HPDE6-E6E7 (cell line): ENCODE results near the gene GNG3.
"Not testable (repeated sequence)": the region's sequence is repeated elsewhere in the genome, so short reads cannot be mapped to it uniquely, and the experiment has no call there.

Source experiments
- DNase-seq: peaks from one replicate; pipeline ENCODE4 v3.0.0; 2011; ENCODE audit warnings: missing footprints; ENCODE audit errors: extremely low spot score

GNG3 gene

DNA sequence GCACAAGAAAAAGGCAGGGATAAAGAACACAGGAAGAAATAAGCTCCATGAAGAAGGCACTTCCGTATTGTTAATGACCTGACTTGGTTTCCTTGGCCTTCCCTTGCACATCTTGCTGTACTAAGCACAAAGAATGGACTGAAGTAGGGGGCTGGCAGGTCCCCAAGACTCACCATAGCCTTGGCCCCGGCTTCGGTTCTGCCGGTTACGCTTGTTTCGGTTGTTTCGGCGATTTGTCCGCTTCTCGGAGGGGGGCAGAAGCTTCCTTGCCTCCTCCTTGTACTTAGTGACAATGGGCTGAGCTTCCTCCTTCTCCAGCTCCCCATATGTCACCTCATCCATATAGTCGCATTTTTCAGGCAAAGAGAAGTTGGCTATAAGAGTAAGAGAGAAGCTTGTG, 9.3 kb downstream of the GNG3 start:
- no peak for DNase-seq

GRCh38 chr11:62719302-62719978, 12.0 kb downstream of the GNG3 start:
- no peak for DNase-seq

DNA sequence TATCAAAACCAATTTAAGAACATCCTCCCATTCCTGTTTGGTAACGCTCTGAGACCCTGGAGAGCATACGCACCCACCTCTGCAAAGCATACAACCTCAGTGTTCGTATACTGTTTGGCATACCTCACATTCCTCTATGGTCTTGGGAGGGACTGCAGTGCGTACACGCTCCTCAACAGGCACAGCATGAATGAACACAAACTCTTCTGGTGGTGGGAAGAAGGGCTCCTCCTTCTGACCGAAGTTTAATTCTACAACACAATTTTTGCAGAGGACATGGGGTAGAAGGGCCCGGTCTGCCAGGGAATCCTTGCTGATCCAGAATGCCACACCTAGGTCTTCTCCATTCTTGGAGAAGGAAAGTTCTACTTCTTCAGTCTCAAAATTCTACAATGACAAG, 14.5 kb downstream of the GNG3 start:
- no peak for DNase-seq

DNA sequence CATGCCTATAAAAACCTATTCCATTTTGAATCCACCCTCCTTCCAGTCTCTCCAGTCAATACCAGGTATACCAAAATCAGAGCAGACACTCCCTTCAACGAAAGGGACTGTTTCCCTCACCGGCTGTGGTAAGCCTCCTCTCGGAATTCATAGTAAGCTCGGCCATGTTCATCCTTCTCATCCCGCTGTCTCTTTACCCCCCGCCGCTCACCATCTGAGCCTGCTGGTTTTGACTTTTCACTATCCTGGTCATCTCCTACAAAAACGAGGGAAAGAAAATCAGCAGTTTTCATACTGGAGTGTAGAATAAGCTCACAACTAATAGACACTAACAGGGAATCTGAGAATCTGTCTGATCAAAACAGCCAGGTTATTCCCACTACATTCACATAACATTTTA, 16.7 kb downstream of the GNG3 start:
- DNase-seq = no peak

DNA sequence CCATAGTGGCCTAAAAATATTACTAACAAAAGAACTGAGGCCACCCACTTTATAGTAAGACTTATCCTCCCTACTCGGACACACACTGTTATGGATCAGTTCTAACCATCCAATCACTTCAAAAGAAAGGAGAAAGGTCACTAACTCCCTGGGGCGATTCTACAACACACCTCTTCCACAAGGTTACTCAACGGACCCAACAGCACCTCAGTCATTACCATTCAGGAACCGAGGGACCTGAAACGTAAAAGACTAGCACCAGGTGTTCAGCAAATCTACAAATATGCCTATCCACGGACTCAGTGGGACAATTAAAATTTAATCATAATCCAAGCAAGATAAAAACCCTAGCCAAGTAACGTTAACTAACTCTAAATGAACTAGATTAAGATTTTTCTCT, 18.2 kb downstream of the GNG3 start:
- DNase-seq = no peak

DNA sequence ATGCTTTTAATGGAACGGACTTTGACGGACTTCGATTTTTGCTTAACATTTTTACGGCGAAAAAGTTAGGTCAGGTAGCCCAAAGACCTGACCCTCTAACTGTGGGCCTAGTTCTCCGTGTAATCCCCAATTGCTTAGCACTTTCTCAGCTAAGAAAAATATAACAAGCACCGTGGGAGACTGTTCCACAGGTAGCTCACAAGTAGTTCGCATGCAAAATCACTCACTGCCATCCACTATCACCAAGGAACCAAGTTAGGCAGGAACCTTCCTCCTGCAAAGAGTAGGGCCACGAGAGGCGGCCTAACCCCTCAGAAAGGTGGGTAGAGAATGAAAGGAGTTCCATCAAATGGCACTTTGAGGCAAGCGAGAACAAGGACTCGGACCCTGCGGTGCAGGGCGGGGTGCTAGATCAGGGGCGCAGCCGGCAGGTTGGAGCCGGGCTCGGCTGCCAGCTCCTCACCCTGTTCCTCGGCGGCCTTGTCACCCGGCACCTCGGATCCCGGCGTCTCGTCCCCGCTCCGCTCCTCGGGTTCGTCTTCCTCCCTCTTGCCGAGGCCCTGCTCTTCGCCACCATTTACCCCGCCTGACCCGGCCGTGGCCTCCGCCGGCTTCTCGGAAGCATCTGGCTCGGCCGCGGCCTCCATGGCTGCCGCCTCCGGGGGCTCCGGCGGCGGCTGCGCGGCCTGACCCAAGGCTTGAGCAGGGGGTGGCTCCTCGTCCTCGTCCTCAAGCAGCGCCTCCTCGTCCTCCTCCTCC, 18.9 kb downstream of the GNG3 start:
- DNase-seq = no peak

DNA sequence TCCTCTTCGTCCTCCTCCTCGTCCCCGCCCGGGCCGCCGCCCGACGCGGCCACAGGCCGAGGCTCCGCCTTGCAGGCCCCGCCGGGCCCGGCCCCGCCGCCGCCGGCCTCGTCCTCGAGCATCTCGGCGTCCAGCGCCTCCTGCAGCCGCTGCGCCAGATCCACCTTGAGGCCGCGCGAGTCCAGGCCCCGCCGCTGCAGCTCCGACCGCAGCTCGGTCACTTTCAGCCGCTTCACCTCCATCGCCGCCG, 19.4 kb downstream of the GNG3 start:
- no peak for DNase-seq

GRCh38 chr11:62727165-62727871, 19.8 kb downstream of the GNG3 start, which contains the start of gene HNRNPUL2:
Gene HNRNPUL2, minus strand, starts transcription at chr11:62727457. Its CDS starts 301 bp downstream, at chr11:62727156.
- DNase-seq = peak; percentile 97

DNA sequence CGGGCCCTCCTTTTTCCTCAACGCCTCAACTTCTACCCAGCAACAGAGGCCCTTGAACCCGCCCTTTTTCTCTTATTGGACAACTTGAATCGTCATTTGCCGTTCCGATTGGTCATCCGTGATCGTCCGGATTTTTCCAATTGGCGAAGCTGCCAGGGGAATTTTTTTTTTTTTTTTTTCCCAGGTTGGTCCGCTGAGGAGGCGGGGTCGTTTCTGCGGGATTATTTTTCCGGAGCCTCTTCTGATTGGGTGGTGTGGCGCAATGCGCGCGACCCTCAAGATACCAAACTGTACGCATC, 20.3 kb downstream of the GNG3 start:
- peak; percentile 85 for DNase-seq

DNA sequence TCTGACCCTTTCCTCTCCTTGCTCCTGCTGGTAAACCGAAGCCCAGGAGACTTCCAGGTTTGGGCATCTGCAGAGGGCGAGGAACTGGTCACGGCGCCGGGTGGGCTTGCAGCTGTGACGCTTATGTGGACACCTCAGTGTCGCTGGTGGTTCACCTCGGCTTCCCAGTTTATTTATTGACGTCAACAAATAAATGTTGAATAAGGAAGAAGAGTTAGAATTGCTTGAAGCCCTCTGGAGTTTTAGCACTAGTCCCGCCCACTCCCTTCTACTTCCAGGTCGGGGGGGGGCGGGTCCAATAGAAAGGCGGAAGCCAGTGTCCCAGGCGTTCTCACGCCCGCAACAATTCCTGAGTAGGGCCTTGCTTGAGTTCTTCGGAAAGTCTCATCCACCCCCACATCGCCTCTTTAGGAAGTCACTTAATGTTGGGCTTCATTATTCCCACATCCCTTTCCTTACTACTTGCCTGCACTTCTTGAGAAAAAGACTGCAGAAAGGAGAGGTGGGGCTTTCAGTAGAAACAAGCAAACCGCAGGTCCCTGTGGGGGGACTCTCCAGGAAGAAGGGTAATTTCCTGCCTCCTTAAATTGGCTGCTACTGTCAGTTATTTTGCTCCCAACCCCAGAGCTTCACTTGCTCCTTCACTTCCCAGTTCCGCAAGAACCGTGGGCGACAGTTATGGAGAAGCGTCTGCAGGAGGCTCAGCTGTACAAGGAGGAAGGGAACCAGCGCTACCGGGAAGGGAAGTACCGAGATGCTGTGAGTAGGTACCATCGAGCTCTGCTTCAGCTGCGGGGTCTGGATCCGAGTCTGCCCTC, 20.9 kb downstream of the GNG3 start, which contains the start of gene TTC9C:
Gene TTC9C, plus strand, starts transcription at position 316 of the 818 bp plus-strand sequence. Its CDS starts 363 bp downstream, at position 679.
- peak; percentile 84 for DNase-seq

DNA sequence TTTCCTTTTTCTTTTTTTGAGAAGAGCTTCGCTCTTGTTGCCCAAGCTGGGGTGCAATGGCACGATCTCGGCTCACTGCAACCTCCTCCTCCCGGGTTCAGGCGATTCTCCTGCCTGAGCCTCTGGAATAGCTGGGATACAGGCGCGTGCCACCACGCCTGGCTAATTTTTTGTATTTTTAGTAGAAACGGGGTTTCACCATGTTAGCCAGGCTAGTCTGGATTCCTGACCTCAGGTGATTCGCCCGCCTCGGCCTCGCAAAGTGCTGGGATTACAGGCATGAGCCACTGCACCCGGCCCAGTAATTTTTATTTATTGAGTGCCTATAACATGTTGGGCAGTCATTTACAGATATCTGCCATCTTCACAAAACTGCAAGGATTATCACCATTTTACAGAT, 22.6 kb downstream of the GNG3 start:
- not testable (repeated sequence) for DNase-seq

GRCh38 chr11:62732830-62733229, 25.4 kb downstream of the GNG3 start:
- DNase-seq = no peak

DNA sequence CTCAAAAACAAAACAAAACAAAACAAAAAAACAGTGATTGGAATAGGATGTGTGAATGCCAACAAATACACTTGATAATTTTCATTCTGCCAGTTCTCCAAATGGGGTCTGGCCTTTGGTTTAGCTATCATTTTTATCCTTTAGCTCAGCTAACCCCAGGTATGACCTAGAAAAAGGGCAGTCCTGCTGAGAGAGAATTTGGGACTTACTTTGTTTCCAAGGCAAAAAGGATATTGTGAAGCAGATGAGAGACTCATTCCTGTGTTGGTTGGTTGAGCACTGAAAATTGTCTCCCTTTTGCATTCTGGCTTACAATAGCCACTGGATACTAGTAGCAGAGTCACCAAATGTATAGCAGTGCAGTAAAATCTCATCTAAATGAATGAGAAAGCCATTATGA, 29.7 kb downstream of the GNG3 start:
- DNase-seq = no peak

GRCh38 chr11:62747475-62748160, 40.1 kb downstream of the GNG3 start:
- no peak for DNase-seq

DNA sequence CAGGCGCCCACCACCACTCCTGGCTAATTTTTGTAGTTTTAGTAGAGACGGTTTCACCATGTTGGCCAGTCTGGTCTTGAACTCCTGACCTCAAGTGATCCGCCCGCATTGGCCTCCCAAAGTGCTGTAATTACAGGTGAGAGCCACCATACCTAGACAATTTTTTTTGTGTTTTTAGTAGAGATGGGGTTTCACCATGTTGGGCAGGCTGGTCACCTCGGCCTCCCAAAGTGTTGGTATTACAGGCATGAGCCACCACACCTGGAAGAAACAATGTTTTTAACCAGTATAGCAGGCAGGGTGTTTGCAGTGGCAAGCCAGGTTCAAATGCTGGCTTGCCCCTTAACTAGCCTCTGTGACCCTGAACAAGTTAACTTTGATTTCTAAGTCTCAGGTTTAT, 42.5 kb downstream of the GNG3 start:
- DNase-seq = not testable (repeated sequence)

- DNase-seq = no peak
These were observed 44.8 kb downstream of the GNG3 start for GRCh38 chr11:62752177-62752785.

DNA sequence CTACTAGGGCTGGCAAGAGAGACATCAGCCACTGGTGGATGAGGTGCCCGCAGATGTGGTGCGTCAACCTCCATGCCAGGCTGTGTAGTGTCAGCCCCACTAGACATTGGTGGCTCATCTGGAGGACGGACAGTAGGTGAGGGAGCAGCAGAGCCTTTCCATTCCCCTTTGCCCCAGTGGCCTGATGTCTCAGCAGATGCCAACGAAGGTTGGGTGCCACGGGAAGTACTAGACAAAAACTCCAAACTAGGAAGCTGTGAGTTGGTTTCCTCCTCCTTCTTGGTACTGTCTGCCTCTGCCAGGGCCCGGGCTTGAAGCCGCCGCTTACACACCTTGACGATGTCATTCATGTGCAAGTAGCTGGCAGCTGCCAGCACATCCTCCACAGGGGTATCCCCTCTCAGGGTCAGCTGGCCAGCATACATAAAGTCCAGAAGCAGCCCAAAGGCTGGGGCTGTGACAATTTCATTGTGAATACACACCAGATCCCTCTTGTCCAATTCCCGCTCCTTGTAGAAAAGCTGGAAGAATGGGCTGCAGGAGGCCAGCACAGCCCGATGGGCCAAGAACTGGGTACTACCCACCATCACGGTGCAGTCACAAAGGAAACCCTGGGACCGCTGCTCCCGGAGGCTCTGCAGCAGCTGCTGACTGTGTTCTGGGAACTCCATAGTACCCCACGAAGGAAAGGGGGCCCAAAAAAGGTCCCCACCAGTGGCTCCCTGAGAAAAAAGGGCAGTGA, 45.7 kb downstream of the GNG3 start:
- no peak for DNase-seq

- DNase-seq = peak; percentile 98
These were observed 46.5 kb downstream of the GNG3 start, which contains the start of gene ZBTB3 for GRCh38 chr11:62753736-62754603. Gene ZBTB3, minus strand, starts transcription at chr11:62754160. Its CDS starts 496 bp downstream, at chr11:62753664.

- no peak for DNase-seq
These were observed 47.7 kb downstream of the GNG3 start for GRCh38 chr11:62755086-62755615.
